ENCODE data around the gene SLCO2B1.
A peak's percentile ranks its signal among the peaks of the same experiment; 100 is the strongest.

The SLCO2B1 gene

DNA sequence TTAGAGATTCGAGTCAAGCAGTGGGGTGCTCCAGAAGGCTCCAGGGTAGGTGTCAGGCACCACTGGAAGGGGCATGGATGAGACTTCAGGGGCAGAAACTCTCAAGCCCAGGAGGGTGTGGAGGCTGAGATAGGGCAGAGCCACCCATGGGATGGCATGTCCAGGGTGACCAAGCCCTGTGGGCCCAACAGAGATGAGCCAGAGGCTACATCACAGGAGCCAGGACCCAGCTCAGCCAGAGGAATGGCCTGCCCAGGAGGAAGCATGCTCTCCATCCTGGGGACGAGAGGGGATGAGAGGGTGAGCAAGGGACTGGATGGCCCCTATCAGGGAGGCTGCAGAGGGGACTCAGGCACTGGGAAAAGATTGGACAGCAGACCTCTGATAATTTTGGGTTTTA is 42.8 kb downstream of the SLCO2B1 start:
- DNase-seq (ENCODE audit: low spot score): no peak

DNA sequence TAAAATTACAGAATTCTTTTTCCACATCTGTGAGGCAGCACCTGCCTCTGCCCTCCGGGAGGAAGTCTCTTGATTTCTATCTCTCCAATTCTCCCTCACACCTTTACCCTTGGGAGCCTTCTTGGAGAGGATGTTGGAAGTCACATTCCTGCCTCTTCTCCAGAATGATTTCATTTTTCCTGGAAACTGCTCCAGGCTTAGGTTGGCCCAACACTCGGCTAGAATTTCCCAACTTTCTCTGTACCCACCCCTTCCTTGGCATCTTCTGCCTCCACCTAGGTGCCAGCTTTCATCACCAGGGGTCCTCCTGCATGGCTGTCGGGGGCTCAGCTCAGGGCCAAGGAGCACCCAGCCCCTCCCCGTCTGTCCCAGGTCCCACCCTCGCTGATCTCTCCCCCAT is 43.2 kb downstream of the SLCO2B1 start:
- no peak for DNase-seq (ENCODE audit: low spot score)

DNA sequence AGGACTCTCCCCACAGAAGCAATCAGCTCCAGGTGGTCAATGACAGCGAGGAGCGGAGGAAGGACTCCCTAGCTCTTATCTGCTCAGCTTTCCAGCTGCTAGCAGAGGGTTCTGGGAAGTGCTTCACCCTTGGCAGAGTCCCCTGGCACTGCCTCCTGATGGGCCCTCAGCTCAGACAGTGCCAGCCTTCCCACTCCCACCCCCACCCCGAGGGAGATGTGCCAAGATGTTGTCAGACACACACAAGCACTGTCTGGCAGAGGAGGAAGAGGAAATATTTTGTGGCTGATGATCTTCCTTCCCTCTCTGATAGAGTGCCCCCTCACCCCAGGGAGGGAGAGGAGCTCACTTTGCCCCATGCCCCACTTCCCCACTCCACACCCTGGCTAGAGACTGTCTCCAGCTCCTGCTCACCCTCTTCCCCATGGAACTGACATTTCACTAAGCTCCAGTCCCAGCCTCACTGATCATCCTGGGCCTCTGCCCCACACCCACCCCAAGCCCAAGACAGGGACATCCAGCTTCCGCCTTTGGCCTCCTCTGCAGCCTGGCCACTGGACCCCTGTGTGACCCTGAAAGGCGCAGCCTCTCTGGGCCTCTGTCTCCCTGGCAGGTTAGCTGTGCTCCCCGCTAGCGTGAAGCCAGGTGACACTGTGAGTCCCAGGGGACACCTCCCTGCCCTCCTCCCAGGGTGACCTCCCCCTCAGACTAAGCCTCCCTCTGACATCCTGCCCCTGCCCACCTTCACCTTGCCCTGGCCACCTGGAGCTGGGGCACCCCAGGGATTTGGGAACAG is 44.5 kb downstream of the SLCO2B1 start:
- DNase-seq (ENCODE audit: low spot score): peak; percentile 15

DNA sequence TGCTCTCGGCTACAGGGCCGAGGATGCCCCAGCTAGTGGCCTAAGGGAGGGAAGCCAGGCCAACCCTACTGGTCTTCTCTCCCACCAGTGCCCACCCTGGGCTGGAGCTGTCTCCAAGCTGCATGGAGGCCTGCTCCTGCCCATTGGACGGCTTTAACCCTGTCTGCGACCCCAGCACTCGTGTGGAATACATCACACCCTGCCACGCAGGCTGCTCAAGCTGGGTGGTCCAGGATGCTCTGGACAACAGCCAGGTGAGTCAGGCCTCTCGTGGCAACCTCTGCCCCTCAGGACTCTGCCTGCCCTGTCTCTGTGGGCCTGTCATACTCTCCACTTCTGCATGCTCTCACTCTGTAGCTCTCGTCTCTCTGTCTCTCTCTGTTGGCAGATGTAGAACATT is 45.5 kb downstream of the SLCO2B1 start:
- no peak for DNase-seq (ENCODE audit: low spot score)

DNA sequence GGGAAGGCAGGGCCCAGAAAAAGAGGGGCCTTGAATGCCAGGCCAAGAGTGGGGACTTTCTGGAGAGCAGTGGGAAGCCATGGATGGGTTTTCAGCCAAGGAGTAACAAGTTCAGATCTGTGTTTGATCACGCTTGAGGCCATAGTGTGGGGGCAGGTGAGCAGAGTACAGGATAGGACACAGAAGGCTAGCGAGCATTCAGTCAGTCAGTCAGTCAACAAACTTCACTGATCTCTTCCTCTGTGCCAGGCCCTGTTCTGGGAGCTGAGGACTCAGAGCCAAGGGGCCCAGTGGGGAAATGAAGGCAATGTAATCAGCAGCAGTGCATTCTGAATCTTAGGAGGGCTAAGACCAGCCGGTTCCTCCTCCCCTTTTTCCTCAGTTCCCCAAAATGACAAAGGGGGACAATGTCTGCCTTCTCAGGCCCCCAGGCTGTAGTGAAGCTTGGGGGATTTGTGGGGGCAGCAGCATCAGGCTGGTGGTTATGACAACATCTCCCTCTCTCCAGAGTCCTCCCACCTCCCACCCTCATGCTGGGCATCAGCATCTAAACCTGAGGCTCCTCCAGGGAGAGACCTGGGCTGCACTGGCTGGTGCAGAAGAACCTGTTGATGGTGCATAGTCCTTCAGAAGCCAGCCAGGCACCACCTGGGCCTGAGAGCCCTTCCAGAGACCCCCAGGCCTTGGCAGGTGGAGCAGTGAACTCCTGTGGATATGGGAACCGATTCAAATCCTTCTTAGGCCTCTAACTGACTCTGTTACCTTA is 46.8 kb downstream of the SLCO2B1 start:
- no peak for DNase-seq (ENCODE audit: low spot score)

DNA sequence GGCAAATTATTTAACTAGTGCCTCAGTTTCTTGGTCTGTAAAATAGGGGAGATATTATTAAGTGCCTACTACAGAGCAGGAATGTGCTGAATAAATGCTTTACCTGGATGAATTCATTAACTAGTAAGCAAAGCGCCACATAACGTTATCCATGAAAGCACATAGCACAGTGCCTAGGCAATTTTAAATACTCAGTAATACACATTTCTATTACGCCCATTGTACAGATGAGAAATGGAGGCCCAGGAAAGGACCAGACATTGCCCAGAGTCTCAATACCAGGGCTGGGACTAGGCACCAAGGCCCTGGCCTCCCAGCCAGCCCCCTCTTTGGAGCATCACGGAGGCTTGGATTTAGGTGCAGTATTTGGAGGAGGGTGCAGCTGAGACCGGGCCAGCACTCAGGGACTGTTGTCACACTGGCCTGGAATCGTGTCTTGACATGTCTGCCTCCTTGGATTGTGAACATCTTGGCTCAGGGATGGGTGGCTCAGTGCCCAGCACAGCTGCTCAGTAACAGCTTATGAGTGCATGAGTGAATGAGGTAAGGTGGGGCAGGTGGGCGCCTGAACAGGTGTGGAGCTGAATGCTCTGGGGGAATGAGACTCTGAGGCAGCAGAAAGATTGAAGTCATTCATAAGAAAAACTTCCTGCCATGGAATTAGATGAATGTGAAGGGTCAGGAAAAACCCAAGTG is 47.5 kb downstream of the SLCO2B1 start:
- DNase-seq (ENCODE audit: low spot score): no peak

DNA sequence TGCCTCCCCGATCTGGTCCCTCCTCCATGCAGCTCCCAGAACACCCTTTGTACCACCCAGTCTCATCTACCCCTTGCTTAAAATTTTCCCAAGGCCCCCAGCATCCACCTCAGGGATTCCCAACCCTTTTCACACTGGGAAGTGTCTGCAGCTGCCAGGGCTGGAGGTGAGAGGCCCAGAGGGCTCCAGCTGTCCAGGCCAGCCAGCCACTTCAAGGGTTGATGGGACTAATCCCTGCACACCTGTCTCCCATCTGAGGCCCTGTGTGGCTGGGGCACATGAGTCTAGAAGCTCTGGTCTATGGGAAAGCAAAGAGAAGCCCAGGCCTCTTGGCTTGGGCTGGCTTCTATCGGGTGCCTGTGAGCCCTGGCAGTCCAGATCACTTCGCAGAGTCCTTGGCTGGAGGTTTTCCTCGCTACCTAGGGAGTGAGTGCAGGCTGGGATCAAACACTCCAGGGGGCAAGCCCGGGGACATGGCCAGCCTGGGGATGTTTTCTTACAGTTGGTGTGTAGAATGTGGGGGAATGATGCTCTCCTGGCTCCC is 48.6 kb downstream of the SLCO2B1 start:
- DNase-seq (ENCODE audit: low spot score): no peak

DNA sequence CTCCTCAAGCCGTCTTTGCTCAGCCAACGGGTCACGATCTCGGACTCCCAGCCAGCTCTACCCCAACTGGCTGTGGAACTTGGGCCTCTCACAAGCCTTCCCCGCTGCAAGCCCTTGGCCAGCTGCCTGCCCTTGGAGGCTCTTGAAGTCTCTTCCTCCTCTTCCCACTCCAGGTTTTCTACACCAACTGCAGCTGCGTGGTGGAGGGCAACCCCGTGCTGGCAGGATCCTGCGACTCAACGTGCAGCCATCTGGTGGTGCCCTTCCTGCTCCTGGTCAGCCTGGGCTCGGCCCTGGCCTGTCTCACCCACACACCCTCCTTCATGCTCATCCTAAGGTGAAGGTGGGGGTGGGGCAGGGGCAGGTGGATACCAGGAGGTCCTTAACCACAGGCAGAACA is 49.1 kb downstream of the SLCO2B1 start:
- no peak for DNase-seq (ENCODE audit: low spot score)

DNA sequence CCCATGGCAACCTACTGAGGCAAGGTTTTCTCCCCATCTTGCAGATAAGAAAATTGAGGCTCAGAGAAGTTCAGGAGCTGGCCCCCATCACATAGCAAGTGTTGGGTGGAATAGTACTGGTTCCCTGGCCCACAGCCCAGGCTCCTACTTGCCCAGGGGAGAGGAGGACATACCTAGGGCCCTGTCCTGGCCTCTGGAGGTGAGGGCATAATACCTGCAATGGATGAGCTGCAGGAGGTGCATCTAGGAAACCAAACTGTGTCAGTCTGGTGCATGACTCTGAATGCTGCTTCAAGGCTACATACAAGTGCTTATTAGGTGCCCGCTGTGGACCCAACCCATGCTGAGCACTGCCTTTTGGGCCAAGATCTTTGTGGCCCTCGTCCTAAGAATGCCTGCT is 49.6 kb downstream of the SLCO2B1 start:
- DNase-seq (ENCODE audit: low spot score): no peak

DNA sequence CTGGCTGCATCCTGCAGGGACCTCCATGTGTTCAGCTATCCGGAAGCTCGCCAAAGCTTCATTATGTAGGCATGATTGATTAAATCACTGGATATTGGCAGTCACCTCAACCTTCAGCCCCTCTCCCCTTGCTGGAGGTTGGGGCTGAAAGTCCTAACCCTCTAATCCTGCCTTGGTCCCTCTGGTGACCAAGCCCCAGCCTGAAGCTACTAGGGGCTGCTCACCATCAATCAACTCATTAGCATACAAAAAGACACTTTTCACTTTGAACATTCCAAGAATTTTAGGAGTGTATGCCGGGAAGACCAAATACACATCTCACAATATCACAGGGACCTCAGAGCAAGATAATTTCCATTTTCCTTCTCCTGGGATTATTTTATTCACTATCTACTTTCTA is 50.9 kb downstream of the SLCO2B1 start:
- DNase-seq (ENCODE audit: low spot score): no peak

DNA sequence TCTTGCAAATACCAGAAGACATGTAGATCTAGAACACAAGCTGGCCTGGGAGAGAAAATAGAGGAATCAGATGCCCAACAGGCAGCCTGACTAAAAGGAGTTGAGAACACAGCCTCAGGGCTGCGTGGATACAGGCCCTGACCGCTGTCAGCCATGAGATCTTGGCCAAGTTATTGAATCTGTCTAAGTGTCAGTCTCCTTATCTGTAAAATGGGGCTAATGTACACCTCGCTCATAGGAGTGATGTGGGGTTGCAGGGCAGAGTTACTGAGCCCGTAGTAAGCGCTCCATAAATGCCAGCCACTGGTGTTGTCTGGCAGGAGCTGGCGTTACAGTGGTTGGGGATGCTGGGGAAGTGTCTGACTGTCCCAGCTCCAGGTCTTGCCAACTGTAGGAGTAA is 51.3 kb downstream of the SLCO2B1 start:
- no peak for DNase-seq (ENCODE audit: low spot score)

DNA sequence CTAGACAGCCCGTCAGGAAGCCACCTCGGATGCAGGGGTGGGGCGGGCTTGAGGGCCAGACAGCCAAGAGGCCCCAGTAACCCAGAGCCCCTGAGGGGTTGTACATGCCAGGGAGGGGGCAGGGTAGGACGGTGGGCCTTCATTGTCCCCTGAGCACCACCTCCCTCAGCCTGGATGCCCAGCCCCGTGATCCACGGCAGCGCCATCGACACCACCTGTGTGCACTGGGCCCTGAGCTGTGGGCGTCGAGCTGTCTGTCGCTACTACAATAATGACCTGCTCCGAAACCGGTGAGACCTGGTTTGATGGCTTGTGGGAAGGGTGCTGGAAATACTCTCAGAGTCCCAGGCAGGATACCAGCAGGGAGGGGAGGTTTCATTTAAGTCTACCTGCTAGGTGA is 52.2 kb downstream of the SLCO2B1 start:
- DNase-seq (ENCODE audit: low spot score): no peak

DNA sequence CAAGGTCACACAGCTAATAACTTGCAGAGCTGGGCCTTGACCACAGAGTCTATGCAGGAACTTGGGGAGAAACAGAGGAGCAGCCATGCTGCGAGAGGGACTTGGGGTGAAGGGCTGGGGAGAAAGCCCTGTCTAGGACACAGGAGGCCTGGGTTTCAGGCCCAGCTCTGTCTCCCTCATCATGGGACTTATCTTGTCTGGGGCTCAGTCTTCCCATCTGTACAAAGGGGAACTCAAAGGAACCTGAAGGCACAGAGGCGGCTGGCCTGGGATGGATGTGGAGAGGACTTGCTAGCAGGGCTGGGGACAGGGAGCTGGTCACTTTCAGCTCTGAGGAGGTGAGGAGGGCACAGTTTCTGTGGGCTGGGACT is 52.7 kb downstream of the SLCO2B1 start:
- no peak for DNase-seq (ENCODE audit: low spot score)

DNA sequence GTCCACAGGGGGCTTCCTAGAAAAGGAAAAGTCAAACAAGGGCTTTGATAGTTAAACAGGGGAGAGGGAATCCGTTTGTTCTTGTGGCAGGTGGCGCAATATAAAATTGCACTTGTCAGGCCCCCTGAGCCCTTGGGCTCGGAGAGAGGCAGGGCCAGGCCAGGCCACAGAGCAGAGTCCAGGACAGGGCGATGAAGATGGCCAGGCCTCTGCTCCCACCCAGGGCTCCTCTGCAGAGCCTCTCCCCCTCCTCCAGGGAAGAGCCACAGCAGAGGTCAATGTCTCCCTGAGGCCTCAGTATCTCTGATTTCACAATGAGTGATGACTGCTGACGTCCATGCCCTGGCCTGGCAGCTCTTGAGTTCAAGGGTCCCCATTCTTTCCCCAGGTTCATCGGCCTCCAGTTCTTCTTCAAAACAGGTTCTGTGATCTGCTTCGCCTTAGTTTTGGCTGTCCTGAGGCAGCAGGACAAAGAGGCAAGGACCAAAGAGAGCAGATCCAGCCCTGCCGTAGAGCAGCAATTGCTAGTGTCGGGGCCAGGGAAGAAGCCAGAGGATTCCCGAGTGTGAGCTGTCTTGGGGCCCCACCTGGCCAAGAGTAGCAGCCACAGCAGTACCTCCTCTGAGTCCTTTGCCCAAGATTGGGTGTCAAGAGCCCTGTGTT is 53.2 kb downstream of the SLCO2B1 start:
- no peak for DNase-seq (ENCODE audit: low spot score)

DNA sequence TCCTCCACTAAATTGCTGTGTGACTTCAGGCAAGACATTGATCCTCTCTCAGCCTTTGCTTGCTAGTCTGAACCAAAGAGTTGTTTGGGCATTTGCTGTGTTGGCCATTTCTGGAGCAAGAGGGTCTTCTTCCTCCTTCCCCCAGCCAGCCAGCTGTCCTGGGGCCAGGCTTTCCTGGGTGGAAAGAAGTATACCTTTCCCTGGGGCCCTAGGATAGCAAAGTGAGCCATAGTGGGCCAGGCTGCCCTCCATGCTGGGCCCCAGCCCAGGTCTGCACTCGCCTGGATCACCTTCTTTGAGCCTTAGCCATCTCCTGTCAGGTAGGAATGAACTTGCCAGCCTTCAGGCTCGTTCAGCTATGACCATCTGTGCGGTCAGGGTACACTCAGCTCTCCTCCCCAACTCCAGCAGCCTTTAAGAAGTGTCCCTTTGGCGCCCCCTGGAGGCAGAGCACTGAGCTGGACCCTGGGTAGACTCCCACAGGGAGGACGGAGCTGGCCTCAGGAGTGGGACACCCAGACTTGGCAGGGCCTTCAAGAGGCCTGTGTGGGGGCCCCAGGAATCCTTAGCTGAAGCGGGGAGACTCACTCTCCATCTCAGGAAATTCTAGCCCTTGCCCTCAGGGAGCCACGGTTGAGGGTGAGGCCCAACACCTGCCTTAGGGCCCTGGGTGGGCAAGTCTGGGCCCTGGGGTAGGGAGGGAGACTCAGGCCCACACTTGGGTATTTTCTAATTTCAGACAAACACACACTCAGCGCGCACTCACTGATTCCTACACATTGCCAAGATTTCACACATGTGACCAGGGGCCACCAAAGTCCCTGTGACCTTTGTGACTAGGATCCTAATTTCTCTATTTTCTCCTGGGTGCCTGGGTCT is 54.0 kb downstream of the SLCO2B1 start:
- DNase-seq (ENCODE audit: low spot score): peak; percentile 91

DNA sequence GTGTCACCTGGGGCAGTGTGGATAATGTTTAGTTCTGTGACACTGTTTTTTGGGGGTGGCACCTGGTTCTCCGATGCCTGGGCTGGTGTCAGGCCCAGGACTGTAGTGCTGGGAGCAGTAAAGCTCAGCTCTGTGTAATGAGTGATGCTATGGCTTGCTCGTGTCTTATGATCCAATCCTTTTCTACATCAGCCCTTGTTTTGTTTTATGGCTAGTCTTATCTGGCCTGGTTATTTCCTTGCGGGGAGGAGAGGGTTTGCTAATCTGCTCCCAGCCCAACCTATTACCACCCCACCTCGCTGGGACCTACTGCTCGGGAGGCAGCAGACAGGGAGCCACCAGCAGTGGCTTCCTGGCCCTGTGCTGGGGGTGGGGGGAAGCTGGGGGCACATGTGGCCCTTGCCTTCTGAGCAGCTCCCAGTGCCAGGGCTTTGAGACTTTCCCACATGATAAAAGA is 54.7 kb downstream of the SLCO2B1 start:
- no peak for DNase-seq (ENCODE audit: low spot score)

DNA sequence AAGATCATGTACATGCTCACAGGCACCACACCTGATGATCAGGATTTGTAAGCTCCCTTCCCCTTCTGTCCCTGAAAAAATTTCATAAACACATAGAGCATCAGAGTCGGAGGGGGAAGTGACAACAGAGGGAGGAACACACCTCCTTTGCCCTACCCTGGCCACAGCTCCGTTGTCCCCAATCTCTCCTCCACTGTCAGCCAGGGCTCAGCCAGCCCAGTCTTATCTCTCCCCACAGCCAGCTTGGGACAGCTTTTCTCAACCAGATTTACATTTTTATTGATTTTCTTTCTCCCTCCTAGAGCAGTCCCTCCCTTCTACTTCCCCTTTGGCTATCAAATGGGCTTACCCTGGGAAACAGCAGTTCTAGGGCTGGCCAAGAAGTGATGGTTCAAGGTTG is 57.5 kb downstream of the SLCO2B1 start:
- DNase-seq (ENCODE audit: low spot score): no peak

DNA sequence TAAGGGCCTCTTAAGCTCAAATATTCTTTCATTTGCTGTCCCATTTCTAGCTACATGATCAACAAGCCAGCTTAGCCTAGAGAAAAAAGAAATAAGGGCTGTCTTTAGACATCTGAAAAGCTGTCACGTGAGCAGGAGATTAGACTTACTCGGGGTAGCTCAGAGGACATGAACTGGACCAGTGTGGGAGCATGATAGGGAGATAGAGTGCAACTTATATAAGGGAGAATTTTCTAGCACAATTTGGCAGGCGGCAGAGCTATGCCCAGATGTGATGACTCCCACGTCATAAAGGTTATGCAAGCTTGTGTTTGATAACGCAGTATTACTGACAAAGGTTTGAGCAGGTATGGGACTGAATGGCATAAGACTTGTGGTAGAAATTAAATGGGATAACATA is 61.5 kb downstream of the SLCO2B1 start:
- DNase-seq (ENCODE audit: low spot score): no peak

DNA sequence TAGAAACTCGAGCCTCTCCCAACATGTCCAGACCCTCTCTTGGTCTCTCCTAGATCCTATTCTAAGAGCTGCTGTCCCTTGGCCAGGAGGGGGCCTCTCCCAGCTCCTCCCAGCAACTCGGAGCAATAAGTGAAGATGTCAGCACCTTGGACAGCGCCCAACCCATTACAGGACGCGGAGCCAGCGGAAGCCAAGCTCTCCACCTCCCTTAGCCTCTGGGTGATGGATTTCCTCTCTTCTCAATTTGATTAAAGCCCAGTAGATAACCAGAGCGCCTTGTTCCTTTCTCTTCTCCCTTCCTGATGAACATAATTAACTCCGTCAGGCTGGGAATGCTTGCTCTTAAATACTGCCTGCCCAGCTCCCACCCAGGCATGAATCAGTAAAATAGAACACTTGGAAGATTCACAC is 63.5 kb downstream of the SLCO2B1 start:
- DNase-seq (ENCODE audit: low spot score): peak; percentile 78

DNA sequence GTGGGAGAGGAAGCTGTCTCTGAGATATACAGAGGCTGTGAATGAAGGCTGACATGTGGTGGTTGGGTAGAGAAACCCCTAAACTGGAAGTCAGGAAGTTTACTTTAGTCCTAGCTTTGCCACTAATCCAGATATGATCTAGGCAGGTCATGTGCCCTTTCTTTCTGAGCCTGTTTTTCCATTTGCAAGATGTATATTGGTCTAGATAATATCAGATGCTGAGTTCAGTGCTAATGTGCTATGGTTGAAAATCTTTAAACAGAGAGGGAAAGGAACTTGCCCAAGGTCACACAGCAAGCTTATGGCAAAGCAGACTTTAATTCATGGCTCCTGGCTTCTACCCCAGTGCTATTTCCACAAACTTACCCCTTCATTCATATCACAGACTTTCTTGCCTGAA is 63.9 kb downstream of the SLCO2B1 start:
- no peak for DNase-seq (ENCODE audit: low spot score)

DNA sequence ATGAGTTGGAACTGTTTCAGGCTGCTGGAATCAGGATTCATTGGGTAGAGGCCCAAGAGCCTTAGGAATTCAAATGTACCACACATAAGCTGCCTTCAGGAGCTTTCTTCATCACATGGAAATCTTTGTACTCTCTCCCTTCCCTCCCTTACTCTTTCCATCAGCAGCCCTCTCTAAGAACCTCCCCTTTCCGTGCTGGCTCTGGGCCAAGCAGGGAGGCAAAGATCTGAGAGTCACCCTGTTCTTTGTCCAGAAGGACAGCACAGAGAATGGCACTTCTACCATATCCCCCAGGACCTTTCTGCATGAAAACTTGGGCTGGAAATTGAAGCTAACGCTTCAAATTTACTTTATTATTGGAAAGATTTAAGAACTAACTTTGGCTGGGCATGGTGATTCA is 69.0 kb downstream of the SLCO2B1 start:
- DNase-seq (ENCODE audit: low spot score): no peak

Measured in kidney tubule cell (primary cell).